Liver (tissue), 3 donors: Measurements from ENCODE around the gene SPRN.

Source experiments
- EGR1 ChIP-seq, 2 donors: IDR thresholded peaks; 2 replicates each; pipeline ENCODE4 v1.6.1; 2016 to 2018; ENCODE audit warnings: antibody characterized with exemption in 2 of 2, low read depth in 2 of 2
- GABPA ChIP-seq, 2 donors: IDR thresholded peaks in 1 of 2; conservative IDR thresholded peaks in 1 of 2; 2 replicates each; pipeline ENCODE4 v1.6.1; 2016; ENCODE audit warnings: antibody characterized with exemption in 2 of 2, mild to moderate bottlenecking in 1 of 2, moderate library complexity in 1 of 2
- HNF4A ChIP-seq, 2 donors: conservative IDR thresholded peaks; 2 replicates each; pipeline ENCODE4 v1.6.1; 2016; ENCODE audit warnings: antibody characterized with exemption in 2 of 2, mild to moderate bottlenecking in 2 of 2
- JUND ChIP-seq, 2 donors: IDR thresholded peaks; 2 replicates each; pipeline ENCODE4 v1.6.1; 2016; ENCODE audit warnings: antibody characterized with exemption in 2 of 2
- RAD21 ChIP-seq, 2 donors: IDR thresholded peaks; 2 replicates each; pipeline ENCODE4 v1.6.1; 2016; ENCODE audit warnings: antibody characterized with exemption in 2 of 2, mild to moderate bottlenecking in 2 of 2
- TAF1 ChIP-seq: conservative IDR thresholded peaks from 2 replicates; pipeline ENCODE4 v1.6.1; 2016; ENCODE audit warnings: antibody characterized with exemption, mild to moderate bottlenecking
- YY1 ChIP-seq: IDR thresholded peaks from 2 replicates; pipeline ENCODE4 v1.6.1; 2016; ENCODE audit warnings: antibody characterized with exemption, mild to moderate bottlenecking
- TF ChIP-seq, protein P1 (sequence below): fragments of 150-350 bp; IDR thresholded peaks from 2 replicates; pipeline ENCODE4 v1.5.1; 2017; ENCODE audit warnings: improper control_type of control experiment, low read depth, low read length; ENCODE audit not compliant: missing input control
- TF ChIP-seq, protein P2 (sequence below): IDR thresholded peaks from 2 replicates; pipeline ENCODE4 v1.6.1; 2016; ENCODE audit warnings: antibody characterized with exemption, mild to moderate bottlenecking
- TF ChIP-seq, protein P3 (sequence below): IDR thresholded peaks from 2 replicates; pipeline ENCODE4 v1.6.1; 2016; ENCODE audit warnings: antibody characterized with exemption
- TF ChIP-seq, protein P4 (sequence below): IDR thresholded peaks from 2 replicates; pipeline ENCODE4 v1.6.1; 2016; ENCODE audit warnings: antibody characterized with exemption
- donor health status: healthy.
- donor health status: healthy.

DNA sequence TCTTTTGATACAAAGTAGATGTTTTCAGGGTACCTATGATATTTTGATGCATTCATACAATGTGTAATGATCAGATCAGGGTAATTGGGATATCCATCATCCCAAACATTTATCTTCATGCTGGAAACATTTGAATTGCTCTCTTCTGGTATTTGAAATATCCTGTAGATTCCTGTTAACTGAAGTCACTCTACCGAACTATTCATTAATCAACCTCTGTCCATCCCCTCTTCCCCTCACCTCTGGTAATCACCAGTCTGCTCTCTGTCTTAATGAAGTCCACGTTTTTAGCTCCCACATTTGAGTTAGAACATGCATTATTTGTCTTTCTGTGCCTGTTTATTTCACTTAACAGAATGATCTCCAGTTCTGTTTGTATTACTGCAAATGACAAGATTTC lies 19.2 kb downstream of the SPRN start:
- no peak for TF ChIP-seq RAD21 (IDR thresholded peaks at IDR 0.05)
- TF ChIP-seq, protein P1, sequence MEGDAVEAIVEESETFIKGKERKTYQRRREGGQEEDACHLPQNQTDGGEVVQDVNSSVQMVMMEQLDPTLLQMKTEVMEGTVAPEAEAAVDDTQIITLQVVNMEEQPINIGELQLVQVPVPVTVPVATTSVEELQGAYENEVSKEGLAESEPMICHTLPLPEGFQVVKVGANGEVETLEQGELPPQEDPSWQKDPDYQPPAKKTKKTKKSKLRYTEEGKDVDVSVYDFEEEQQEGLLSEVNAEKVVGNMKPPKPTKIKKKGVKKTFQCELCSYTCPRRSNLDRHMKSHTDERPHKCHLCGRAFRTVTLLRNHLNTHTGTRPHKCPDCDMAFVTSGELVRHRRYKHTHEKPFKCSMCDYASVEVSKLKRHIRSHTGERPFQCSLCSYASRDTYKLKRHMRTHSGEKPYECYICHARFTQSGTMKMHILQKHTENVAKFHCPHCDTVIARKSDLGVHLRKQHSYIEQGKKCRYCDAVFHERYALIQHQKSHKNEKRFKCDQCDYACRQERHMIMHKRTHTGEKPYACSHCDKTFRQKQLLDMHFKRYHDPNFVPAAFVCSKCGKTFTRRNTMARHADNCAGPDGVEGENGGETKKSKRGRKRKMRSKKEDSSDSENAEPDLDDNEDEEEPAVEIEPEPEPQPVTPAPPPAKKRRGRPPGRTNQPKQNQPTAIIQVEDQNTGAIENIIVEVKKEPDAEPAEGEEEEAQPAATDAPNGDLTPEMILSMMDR, result no peak
- TF ChIP-seq, protein P2, sequence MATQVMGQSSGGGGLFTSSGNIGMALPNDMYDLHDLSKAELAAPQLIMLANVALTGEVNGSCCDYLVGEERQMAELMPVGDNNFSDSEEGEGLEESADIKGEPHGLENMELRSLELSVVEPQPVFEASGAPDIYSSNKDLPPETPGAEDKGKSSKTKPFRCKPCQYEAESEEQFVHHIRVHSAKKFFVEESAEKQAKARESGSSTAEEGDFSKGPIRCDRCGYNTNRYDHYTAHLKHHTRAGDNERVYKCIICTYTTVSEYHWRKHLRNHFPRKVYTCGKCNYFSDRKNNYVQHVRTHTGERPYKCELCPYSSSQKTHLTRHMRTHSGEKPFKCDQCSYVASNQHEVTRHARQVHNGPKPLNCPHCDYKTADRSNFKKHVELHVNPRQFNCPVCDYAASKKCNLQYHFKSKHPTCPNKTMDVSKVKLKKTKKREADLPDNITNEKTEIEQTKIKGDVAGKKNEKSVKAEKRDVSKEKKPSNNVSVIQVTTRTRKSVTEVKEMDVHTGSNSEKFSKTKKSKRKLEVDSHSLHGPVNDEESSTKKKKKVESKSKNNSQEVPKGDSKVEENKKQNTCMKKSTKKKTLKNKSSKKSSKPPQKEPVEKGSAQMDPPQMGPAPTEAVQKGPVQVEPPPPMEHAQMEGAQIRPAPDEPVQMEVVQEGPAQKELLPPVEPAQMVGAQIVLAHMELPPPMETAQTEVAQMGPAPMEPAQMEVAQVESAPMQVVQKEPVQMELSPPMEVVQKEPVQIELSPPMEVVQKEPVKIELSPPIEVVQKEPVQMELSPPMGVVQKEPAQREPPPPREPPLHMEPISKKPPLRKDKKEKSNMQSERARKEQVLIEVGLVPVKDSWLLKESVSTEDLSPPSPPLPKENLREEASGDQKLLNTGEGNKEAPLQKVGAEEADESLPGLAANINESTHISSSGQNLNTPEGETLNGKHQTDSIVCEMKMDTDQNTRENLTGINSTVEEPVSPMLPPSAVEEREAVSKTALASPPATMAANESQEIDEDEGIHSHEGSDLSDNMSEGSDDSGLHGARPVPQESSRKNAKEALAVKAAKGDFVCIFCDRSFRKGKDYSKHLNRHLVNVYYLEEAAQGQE, result no peak
- no peak for TF ChIP-seq EGR1 (IDR thresholded peaks at IDR 0.05; ENCODE audit: low read depth in 2 of 2)
- no peak for TF ChIP-seq JUND (IDR thresholded peaks at IDR 0.05)
- TF ChIP-seq TAF1, result no peak
- TF ChIP-seq YY1, result no peak
- TF ChIP-seq GABPA (IDR thresholded peaks at IDR 0.05 in 1 of 2, conservative IDR thresholded peaks at IDR 0.05 in 1 of 2), result no peak
- TF ChIP-seq, protein P3, sequence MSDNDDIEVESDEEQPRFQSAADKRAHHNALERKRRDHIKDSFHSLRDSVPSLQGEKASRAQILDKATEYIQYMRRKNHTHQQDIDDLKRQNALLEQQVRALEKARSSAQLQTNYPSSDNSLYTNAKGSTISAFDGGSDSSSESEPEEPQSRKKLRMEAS, result no peak
- no peak for TF ChIP-seq HNF4A (conservative IDR thresholded peaks at IDR 0.05)
- TF ChIP-seq, protein P4, sequence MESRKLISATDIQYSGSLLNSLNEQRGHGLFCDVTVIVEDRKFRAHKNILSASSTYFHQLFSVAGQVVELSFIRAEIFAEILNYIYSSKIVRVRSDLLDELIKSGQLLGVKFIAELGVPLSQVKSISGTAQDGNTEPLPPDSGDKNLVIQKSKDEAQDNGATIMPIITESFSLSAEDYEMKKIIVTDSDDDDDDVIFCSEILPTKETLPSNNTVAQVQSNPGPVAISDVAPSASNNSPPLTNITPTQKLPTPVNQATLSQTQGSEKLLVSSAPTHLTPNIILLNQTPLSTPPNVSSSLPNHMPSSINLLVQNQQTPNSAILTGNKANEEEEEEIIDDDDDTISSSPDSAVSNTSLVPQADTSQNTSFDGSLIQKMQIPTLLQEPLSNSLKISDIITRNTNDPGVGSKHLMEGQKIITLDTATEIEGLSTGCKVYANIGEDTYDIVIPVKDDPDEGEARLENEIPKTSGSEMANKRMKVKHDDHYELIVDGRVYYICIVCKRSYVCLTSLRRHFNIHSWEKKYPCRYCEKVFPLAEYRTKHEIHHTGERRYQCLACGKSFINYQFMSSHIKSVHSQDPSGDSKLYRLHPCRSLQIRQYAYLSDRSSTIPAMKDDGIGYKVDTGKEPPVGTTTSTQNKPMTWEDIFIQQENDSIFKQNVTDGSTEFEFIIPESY, result no peak
